Stimulated activated CD8-positive, alpha-beta memory T cell treated with anti-CD3 and anti-CD28 coated beads, Interleukin-7, amount 100 ng/mL, for 1 hour (primary cell): ENCODE results near the gene LGI1.
"Not testable (repeated sequence)": the region's sequence is repeated elsewhere in the genome, so short reads cannot be mapped to it uniquely, and the experiment has no call there.

Source experiments
- DNase-seq, 2 donors: peaks; one replicate each; pipeline ENCODE4 v3.0.0-alpha.2; 2020; ENCODE audit warnings: low read depth in 2 of 2

LGI1 gene

GRCh38 chr10:93806903-93807302 lies 49.2 kb downstream of the LGI1 start:
- no peak for DNase-seq

GRCh38 chr10:93807371-93807770 lies 49.6 kb downstream of the LGI1 start:
- DNase-seq = no peak

DNA sequence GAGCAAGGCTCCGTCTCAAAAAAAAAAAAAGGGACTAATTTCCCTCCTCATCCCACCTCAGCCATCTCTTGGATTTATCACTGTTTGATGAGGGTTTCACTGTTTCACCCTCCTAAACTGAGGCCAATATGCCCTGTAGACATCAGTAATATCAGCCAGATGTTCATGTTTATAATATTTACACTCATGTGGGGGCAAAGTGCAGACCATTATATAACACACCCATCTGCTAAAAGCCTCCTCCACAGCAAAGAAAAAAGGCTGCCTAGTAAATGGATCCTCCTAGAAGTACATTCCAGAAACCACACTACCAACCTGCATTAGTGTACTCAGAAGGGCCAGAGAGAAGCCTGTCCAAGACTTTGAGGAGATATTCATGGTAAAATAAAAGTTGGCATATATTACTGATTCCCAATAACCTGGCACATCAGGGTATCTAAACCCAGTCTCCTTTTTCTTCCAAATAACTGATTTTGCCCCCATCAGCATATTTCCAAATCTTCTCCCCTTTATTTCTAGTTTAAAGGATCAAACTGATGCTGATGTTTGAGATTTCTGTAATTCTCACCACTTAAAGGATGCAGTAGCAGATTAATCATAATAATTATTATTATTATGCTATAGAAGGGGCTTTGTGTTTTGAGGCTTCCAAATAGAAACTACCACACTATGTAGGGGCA lies 55.1 kb downstream of the LGI1 start:
- no peak for DNase-seq

DNA sequence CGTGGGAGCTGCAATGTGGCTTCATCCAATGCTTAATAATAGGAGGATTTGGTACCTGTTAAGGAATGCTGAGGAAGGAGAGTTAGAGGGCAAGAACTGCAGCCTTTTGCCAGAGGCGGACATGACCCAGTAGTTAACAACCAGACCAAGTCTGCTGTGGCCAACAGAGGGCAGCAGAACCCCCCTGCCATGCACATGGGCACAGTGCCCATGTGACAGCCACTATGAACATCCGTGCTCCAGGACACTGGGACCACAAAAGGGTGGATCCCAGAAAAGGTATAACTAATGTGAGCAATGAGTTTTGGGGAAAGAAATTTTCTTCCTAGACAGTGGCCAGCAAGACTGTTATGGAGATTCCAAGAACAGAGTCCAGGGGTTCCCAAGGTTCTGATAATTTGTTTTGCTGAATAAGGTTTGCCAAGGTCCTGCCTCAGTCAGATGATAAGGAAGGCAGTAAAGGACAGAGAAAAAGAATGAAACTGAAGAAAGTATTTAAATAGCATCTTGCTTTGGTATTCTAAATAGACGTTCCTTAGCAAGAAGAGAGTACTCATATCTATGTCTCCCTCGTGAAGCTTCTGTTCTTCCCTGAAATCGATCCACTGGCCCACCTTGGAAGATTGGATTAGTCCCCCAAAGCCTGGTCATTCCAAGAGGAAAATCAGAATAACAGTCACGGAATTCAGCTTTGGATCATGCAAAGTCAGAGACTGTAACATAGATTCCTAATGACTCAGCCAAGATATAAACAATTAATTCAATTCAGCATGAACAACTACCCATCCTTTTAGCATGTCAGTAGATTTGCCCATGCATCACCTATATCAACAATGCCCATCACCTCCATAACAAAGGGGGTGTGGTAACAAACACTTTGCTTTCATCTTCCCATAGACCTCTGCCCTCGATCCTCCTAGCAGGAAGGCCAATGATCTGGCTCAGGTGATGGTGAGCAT lies 56.0 kb downstream of the LGI1 start:
- no peak for DNase-seq

GRCh38 chr10:93815304-93816096 lies 57.8 kb downstream of the LGI1 start:
- DNase-seq = no peak

- DNase-seq = no peak
Measured at GRCh38 chr10:93816123-93816747, 58.5 kb downstream of the LGI1 start.

DNA sequence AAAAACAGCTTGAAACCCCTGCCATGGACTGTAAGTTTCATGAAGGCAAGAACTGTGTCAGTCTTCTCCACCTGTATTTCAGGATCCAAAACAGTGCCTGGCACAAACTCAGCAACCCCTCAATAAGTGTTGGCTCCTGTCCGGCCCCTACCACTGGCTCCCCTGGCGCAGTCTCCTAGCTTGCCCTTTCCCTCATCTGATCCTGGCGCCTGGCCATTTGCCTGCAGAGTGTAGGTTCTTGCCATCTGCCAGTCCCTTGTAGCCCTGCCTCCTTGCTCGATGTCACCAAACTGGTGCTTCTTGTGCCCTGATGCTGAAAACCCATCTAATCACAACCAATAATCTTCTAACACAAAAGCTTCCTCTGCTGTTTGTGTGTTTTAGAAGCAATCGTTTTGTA lies 60.4 kb downstream of the LGI1 start:
- no peak for DNase-seq

DNA sequence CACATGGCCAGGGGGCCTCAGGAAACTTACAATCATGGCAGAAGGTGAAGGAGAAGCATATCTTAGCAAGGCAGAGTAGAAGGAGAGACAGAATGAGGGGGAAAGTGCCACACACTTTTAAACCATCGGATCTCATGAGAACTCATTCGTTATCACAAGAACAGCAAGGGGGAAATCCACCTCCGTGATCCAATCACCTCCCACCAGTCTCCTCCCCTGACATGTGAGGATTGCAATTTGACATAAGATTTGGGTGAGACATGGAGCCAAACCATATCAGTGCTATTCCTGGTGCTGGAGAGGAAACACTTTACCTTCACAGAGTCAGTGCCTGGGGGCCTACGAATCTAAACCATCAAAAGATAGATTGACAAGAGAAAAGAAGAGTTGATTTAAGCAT lies 61.8 kb downstream of the LGI1 start:
- DNase-seq = no peak

GRCh38 chr10:93820434-93820833 lies 62.7 kb downstream of the LGI1 start:
- no peak for DNase-seq

- no peak for DNase-seq
Measured at GRCh38 chr10:93821051-93821772, 63.5 kb downstream of the LGI1 start.

- DNase-seq = no peak
Measured at GRCh38 chr10:93826355-93826754, 68.6 kb downstream of the LGI1 start.

DNA sequence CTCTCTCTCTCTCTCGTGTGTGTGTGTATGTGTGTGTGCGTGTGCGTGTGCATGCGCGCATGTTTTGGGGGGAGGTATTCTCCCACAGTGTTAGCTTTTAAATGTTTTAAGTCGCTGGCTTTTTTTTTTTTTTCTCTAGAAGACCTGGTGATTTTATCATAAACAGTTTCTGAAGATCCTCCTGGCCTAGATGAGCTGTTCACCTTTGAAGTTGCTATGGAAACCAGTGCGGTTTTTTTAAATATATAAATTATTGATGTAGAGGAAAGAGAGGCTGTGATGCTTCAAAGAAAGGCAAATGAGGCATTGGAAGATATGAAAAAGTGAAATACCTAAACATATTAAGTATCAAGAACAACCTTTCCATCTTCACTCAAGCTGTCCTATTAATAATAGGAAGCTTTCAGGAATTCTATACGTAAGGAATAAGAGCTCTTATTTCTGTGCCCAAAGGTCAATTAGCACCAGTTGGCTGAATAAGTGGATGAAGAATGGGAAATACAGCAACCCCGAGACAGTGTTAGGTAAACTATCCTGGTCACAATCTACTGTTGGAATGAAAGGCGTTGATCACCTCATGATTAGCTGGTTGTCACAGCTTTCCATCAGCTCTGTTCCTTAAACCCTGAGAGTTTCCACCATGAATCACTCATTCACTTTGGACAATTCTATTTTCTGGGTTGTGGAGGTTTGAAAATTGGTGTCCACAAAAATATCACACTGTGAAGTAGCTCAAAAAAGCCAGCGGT lies 69.5 kb downstream of the LGI1 start:
- DNase-seq = no peak

GRCh38 chr10:93831065-93831464 lies 73.3 kb downstream of the LGI1 start:
- DNase-seq = not testable (repeated sequence)

DNA sequence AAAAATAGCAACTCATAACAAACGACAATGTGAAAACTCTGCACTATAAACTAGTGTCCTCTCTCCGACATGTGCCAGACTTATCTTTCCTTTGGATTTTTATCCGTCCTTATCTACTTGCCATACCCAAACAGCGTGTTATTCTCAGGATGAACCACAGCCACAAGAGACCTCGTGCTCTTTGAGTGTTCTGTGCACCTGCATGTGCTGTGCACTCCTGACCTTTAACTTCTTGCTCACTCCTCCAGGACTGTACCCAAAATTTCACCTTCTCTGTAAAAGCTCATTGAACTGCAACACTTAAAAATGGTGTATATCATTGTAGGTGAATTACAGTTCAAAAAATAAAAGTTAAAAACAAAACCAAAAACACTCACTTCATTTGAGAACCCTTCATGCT lies 78.0 kb downstream of the LGI1 start:
- no peak for DNase-seq

DNA sequence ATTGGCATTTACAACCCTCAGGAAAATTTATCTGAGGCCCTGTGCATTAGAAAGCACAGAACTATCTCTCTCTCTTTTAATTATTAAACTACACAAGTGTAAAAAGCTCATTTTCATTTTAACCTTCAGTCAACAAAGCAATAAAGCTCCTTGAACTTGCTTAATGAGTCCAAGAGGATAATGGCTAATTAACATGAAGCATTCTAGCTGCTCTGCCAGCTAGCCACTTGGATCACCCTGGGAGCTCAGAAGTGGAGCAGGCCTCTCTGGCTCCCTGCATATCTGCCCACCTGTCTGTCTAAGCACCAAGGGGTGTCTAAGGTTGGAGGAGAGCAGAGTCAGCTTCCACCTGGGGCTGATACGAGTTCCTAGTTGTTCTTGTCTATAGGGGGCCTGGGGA lies 80.1 kb downstream of the LGI1 start:
- DNase-seq = no peak

GRCh38 chr10:93838278-93838677 lies 80.5 kb downstream of the LGI1 start:
- DNase-seq = no peak

DNA sequence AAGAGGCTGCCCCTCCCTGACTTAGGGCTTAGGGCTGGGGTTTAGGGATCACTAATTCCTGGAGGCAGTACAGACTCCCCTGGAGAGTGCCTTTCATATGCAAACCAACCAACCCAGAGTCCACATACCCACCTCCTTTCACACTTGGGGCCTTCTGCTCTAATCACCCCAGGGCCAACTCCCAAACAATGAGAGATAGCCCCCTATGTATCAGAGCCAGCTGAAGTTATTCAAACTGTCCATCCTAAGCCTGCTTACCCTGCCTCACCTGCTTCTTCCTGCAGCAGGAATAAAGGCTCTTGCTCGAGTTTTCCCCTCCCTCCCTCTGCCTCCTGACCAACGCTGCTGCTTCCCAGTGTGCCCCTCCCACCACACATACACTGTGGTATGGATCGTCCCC lies 84.2 kb downstream of the LGI1 start:
- no peak for DNase-seq

DNA sequence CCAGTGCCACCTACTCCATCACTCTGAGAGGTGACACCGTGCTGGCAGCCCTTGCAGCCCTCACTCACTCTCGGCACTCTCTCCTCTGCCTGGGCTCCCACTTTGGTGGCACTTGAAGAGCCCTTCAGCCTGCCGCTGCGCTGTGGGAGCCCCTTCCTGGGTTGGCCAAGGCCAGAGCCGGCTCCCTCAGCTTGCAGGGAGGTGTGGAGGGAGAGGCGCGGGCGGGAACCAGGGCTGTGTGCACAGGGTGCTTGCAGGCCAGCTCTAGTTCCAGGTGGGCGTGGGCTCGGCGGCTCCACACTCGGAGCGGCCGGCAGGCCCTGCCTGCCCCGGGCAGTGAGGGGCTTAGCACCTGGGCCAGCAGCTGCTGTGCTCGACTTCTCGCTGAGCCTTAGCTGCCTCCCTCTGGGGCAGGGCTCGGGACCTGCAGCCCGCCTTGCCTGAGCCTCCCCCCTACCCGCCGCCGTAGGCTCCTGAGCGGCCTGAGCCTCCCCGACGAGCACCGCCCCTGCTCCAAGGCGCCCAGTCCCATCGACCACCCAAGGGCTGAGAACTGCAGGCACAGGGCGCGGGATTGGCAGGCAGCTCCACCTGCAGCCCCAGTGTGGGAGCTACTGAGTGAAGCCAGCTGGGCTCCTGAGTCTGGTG lies 87.4 kb downstream of the LGI1 start:
- DNase-seq = no peak
